Glutamatergic neuron (in vitro differentiated cells): ENCODE results near the gene PRSS57. TPM values are rescaled to one million over a fixed set of nuclear protein-coding genes. Genes with fewer than 3 reads are reported as not detected.

Experiments used
- DNase-seq: peaks from one replicate; pipeline ENCODE4 v3.0.0; 2022
- H3K27ac Mint-ChIP-seq: one replicate; pipeline ENCODE4 v1.8.0; 2020; ENCODE audit warnings: mild to moderate bottlenecking, mixed read lengths, inconsistent platforms; ENCODE audit not compliant: unreplicated experiment
- H3K27me3 Mint-ChIP-seq: one replicate; pipeline ENCODE4 v1.8.0; 2020; ENCODE audit warnings: mild to moderate bottlenecking, moderate library complexity, mixed read lengths, inconsistent platforms; ENCODE audit not compliant: unreplicated experiment
- H3K36me3 Mint-ChIP-seq: one replicate; pipeline ENCODE4 v1.8.0; 2020; ENCODE audit warnings: mild to moderate bottlenecking, mixed read lengths, inconsistent platforms; ENCODE audit not compliant: unreplicated experiment
- H3K4me1 Mint-ChIP-seq: one replicate; pipeline ENCODE4 v1.8.0; 2020; ENCODE audit warnings: mild to moderate bottlenecking, low read depth, mixed read lengths, inconsistent platforms; ENCODE audit not compliant: unreplicated experiment
- H3K4me3 Mint-ChIP-seq: one replicate; pipeline ENCODE4 v1.8.0; 2020; ENCODE audit warnings: mild to moderate bottlenecking, mixed read lengths, inconsistent platforms; ENCODE audit not compliant: unreplicated experiment
- H3K9me3 Mint-ChIP-seq: one replicate; pipeline ENCODE4 v1.8.0; 2020; ENCODE audit warnings: mild to moderate bottlenecking, moderate library complexity, mixed read lengths, inconsistent platforms; ENCODE audit not compliant: unreplicated experiment
- total RNA-seq: library from RNA; stranded (reverse); fragmentation: NEBNext Ultra II Directional; extraction: Animal tissue kit (Norgen Biotek cat#: 25700); gene quantifications from one replicate; pipeline ENCODE4 v1.2.1, GENCODE V29; 2021; ENCODE audit not compliant: unreplicated experiment
- TF ChIP-seq, protein P1 (sequence below): fragments of 200-600 bp; sonication (generic); IDR thresholded peaks from one replicate; pipeline ENCODE4 v1.5.0; 2021; ENCODE audit not compliant: partially characterized antibody, unreplicated experiment

Gene PRSS57
- total RNA-seq, 1 donor from 2014 or later, result 0.78 TPM

DNA sequence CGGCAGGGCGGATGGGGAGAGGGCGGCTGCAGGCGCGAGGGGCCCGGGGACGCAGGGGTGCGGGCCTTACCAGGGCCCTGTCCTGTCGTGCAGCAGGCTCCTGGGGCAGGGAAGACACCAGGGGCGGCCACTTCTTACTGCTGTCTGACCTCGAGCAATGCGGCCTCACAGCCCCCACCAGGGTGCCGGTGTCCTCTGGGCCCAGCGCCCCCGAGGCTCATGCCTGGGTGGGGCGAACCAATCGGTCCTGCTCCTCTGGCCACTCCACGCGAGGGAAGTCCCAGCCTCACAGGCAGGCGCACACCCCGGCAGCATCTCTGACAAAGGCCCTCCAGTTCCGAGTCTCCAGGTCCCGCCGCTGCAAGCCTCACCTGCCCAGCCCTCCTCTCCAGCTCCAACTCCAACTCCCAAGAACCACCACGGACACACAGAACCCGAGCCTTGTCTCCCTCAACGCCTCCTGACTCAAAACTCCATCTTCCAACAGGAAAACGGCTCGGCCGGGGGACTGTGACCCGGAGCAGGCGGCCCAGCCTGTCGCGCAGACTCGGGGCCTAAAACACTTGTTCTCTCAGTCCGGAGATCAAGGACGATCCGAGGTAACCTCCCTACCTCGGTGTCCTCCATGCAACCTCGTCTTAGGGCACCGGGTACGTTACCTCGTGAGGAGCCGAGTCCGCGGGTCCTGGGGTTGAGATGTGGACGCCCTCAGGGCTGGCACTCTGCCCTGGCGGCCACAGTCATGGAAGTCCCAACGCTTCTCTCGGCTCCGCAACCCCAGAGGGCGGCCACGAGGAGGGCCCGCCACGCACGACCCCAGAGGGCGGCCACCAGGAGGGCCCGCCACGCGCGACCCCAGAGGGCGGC is 49.1 kb downstream of the PRSS57 start:
- Mint-ChIP-seq H3K27me3 (peaks cover 5% of the 10 kb centered on the region), H3K4me1 (no peaks in the 10 kb centered on the region), H3K9me3 (peaks cover 3% of the 10 kb centered on the region), H3K4me3 (no peak overlapping the region), H3K36me3 (no peaks in the 10 kb centered on the region), H3K27ac (peak overlapping the region; percentile 52)
- TF ChIP-seq, protein P1, sequence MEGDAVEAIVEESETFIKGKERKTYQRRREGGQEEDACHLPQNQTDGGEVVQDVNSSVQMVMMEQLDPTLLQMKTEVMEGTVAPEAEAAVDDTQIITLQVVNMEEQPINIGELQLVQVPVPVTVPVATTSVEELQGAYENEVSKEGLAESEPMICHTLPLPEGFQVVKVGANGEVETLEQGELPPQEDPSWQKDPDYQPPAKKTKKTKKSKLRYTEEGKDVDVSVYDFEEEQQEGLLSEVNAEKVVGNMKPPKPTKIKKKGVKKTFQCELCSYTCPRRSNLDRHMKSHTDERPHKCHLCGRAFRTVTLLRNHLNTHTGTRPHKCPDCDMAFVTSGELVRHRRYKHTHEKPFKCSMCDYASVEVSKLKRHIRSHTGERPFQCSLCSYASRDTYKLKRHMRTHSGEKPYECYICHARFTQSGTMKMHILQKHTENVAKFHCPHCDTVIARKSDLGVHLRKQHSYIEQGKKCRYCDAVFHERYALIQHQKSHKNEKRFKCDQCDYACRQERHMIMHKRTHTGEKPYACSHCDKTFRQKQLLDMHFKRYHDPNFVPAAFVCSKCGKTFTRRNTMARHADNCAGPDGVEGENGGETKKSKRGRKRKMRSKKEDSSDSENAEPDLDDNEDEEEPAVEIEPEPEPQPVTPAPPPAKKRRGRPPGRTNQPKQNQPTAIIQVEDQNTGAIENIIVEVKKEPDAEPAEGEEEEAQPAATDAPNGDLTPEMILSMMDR, result no peak
- no peak for DNase-seq

- peaks cover 7% of the 10 kb centered on the region for H3K27me3 Mint-ChIP-seq
- no peaks in the 10 kb centered on the region for H3K36me3 Mint-ChIP-seq
- DNase-seq, result no peak
- peaks cover 2% of the 10 kb centered on the region for H3K9me3 Mint-ChIP-seq
- H3K27ac Mint-ChIP-seq, result no peak overlapping the region
- TF ChIP-seq, protein P1, result no peak
- no peaks in the 10 kb centered on the region for H3K4me1 Mint-ChIP-seq
- no peak overlapping the region for H3K4me3 Mint-ChIP-seq
These were observed 50.5 kb downstream of the PRSS57 start for GRCh38 chr19:644789-645188.

- H3K36me3 Mint-ChIP-seq, result no peaks in the 10 kb centered on the region
These were observed 50.9 kb downstream of the PRSS57 start for GRCh38 chr19:644363-644762.

GRCh38 chr19:643736-644135 is 51.5 kb downstream of the PRSS57 start:
- no peaks in the 10 kb centered on the region for H3K4me1 Mint-ChIP-seq
- TF ChIP-seq, protein P1, result no peak
- no peaks in the 10 kb centered on the region for H3K36me3 Mint-ChIP-seq
- peaks cover 7% of the 10 kb centered on the region for H3K27me3 Mint-ChIP-seq
- H3K4me3 Mint-ChIP-seq, result no peak overlapping the region
- no peak for DNase-seq
- no peak overlapping the region for H3K27ac Mint-ChIP-seq
- peaks cover 4% of the 10 kb centered on the region for H3K9me3 Mint-ChIP-seq

More at GRCh38 chr19:644363-644762, 50.9 kb downstream of the PRSS57 start:
- Mint-ChIP-seq H3K27me3 (peaks cover 7% of the 10 kb centered on the region), H3K9me3 (peaks cover 2% of the 10 kb centered on the region), H3K4me1 (no peaks in the 10 kb centered on the region), H3K4me3 (no peak overlapping the region), H3K27ac (no peak overlapping the region)
- TF ChIP-seq, protein P1, result no peak
- no peak for DNase-seq
